Stimulated activated CD8-positive, alpha-beta memory T cell treated with anti-CD3 and anti-CD28 coated beads, Interleukin-7, amount 100 ng/mL, for 1 hour (primary cell): ENCODE data around the gene RPS6KA1.

Experiments used
- DNase-seq, 2 donors: peaks; one replicate each; pipeline ENCODE4 v3.0.0-alpha.2; 2020; ENCODE audit warnings: low read depth in 2 of 2

Gene RPS6KA1

DNA sequence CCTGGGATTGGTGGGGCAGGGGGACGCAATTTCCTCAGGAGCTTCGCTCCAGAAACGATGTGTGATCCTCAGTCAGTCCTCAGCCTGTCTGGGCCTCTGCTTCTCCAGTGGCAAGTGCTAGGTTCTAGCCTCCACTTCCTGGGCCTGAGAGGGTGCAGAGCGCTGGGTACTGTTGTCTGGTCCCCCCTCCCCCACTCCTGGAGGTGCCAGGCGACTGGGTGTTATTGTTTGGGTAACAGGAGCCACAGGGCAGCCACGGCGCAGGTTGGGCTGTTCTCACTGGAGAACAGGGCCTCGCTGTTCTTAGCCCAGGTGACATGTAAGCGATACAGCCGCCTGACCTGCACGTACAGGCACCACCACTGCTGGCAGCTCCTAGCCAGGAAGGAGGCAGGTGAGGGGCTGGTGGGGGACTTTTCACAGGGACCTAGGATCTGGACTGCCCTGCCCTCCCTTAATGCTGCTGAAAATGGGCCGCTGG, 2.1 kb downstream of the RPS6KA1 start:
- DNase-seq: no peak

DNA sequence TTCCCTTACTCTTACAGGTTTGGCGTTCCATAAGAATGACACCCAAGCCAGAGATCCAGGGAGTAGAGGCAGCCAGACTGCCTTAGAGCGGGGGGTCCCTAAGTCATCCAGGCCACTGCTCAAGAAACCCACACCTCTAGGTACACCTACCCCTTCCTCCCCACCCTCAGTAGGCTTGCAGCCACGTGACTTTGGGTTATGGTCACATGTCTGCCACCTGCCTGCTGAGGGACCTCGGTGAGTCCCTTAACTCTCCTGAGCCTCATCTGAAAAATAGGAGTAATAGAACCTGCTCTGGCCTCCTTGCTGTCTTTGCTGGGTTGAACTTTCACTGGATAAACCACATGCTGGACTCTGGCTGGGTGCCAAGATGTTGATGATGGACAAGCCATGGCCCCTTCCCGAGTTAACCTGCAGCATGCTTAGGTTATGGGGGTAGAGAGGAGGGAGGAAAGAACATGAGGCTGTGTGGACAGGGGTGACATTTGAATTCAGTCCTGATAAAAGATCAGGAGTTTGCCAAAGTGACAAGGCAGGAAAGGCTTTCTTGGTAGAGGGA, 4.5 kb downstream of the RPS6KA1 start:
- DNase-seq: no peak

DNA sequence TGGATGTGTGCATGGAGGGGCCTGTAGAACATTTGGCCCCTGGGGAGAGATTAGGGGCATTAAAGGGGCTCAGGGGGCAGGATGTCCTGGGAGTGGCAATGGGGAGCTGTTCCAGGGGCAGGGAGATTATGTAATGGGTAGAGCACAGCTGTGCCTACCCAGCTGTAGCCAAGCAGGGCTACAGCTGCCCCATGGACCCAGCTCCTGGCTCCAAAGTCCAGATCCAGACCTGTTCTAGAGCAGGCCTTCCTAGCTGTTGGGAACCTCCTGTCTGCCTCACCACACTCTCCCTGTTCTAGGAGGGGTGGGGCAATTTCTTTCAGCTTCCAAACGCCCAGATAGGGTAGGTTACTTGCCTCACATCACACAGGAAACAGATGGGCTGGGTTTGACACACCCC, 5.6 kb downstream of the RPS6KA1 start:
- DNase-seq: no peak

DNA sequence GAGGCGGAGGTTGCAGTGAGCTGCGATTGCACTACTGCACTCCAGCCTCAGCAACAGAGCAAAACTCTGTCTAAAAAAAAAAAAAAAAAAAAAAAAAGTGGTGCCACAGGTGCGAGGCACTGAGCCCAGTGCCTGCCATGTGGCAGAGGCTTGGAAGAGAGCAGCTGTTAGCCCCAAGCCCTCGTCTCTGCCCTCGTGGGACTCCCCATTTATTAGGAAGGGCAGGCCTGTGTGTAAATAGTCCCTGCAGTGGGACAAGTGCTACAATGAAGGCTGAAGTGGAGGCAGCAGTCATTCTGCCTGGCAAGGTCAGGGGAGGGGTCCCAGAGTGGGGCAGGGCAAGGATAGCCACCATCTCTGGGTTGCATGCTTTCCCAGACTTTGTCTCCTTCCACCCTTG, 6.5 kb downstream of the RPS6KA1 start:
- DNase-seq: no peak

DNA sequence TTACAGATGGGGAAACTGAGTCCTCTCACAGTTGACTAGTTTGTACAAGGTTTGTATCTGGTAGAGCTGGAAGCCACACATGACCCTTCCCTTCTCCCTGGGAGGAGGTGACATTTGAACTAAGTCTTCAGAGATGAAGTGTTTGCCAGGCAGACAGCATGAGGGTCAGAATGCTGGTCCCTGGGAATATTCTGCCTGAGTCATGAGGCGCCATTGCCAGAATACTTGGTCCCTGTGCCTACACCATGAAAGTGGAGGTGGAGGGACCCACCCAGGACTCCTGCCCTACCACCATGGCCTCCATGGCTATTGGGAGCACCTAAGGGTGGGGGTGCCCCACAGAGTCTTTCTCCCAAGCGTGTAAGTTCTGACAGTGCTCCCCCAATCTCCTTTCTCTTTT, 7.0 kb downstream of the RPS6KA1 start:
- no peak for DNase-seq

DNA sequence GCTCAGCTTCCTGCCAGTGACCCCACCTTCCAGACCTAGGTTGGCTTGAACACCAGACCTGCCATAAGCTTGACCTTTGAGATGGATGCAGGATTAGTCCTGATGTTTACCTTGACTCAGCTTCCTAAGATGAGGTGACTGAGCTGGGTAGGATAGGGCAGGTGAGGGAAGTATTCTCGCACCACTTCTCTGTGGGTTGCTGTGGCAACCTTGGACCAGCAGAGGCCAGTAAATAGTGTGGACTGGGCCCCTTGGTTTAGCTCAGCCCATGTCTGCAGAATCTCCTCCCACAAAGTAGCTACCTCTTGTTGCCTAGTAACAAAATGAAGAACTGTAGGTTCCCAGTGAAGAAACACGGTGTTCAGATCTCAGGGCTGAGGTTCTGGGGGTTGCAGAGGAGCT, 8.4 kb downstream of the RPS6KA1 start:
- no peak for DNase-seq

DNA sequence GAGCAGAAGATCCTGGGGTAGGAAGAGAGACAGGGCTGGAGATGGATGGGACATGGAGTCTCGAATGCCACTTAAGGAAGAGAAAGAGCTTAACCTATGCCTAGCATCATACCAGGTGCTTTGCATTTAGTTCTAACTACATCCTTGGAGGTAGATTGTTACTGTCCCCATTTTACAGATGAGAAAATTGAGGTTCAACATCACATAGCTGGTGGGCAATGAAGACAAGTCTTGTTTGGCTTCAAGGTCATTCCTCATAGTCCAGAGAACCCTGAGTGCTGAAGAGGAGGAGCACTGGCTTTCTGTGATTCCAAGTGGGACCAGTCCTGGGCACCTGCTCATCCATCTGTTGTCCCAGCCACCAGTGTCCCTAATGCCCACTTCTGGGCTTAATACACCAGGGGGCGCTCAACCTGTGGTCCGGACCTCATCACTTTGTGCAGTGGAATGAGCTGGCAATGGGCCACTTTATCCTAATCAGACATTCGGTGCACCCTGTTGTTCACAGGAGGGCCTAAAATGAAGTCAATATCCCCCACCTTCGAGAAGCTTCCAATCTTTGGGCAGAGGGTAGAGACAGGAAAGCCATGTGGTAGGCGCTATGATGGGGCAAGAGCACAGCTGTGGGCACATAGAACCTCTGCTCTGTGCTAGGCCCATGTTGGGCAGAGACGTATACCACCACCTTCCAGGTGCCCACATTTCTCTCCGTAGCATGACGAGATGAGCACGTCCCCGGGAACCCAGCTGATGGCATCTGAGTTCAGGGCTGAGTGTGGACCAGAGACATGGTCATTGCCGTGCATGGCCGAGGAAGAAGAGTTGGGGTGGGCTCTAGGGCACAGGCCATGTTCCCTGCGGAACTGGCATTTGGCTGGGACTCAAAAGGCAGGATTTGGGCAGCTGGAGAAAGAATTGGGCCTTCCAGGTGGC, 9.2 kb downstream of the RPS6KA1 start:
- DNase-seq: no peak

DNA sequence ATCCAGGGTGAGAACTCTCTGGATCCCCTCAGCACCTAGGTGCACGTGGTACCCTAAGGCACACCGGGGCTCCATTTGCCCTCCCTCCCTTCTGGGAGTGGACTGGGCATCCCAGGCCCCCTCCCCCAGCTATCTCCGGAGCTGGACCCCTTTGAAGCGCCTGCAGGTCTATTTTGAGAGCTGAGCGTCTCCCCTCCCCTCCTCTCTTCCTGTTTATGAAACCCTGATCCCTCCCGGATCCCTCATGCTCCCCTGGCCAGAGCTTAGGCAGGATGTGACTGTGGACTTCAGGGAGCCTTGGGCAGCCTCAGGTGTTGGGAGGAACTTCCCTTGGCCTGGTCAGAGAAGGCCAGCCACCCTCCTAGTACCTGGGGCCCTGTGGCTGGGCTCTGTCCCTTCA, 10.2 kb downstream of the RPS6KA1 start:
- DNase-seq: no peak

DNA sequence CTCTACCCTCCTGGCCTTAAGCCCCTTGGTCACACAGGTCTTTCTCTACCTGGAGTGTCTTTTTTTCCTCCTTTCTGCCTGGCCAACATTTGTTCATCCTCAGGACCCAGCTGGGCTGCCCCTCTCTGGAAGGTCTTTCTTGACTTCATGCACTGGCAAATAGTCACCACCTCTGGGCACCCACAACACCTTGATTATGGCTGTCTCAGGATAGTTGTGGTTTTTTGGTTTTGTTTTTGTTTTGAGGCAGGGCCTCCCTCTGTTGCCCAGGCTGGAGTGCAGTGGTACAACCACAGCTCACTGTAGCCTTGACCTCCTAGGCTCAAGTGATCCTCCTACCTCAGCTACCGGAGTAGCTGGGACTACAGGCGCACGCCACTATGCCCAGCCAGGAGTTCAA, 10.8 kb downstream of the RPS6KA1 start:
- no peak for DNase-seq

DNA sequence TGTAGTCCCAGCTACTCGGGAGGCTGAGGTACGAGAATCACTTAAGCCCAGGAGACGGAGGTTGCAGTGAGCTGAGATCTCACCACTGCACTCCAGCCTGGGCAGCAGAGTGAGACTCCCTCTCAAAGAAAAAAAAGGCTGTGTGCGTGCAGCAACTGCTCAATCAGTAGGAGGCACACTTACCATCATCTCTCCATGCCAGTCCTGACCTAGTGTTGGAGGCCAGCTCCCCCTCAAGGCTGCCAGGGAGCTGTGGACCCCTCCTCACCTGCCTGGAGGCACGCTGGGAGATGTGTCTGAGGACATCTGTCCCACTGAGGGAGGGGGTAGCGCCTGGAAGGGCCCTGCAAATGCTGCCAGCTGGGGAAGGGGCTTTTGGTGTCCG, 11.9 kb downstream of the RPS6KA1 start:
- DNase-seq: no peak

DNA sequence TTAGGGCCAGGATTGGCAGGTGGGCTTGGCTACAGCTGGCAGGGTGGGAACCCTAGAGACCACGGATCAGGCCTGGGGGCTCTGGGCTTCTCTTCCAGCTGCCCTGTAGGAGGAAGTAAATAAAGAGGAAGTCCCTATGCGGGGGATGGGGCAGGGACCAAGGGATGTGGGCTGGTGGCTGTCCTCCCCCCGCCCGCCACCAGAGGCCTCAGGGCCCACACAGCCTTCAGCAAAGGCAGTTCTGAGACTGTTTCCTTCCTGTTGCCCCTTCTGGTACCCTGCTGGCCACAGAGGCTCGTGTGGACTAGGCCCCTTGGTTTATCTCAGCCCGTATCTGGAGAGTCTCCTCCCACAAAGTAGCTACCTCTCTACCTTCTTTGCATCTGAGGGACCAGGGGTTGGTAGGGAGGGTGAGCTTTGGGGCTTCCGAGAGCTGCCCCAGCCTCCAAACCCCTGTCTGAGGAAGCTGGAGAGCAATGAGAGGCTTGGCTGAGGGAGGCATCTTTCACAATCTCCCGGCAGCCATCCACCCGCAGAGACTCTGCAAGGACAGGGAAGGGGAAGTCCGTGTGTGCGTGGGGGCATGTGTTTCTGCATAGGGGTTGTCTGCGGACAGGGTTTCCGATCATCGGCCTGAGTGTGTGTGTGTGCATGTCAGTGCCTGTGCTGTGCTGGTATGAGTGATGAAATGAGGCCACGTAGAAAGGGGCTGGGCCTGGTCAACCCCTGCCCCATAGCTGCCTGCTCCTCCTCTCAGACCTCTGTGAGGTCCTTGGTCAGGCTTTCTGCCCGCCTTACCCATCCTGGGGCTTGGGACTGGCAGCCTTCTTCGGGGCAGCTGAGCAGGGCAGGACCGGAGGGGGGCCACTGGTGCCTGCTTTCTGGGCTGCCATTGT, 12.5 kb downstream of the RPS6KA1 start:
- peak; percentile 36 to 45 for DNase-seq

DNA sequence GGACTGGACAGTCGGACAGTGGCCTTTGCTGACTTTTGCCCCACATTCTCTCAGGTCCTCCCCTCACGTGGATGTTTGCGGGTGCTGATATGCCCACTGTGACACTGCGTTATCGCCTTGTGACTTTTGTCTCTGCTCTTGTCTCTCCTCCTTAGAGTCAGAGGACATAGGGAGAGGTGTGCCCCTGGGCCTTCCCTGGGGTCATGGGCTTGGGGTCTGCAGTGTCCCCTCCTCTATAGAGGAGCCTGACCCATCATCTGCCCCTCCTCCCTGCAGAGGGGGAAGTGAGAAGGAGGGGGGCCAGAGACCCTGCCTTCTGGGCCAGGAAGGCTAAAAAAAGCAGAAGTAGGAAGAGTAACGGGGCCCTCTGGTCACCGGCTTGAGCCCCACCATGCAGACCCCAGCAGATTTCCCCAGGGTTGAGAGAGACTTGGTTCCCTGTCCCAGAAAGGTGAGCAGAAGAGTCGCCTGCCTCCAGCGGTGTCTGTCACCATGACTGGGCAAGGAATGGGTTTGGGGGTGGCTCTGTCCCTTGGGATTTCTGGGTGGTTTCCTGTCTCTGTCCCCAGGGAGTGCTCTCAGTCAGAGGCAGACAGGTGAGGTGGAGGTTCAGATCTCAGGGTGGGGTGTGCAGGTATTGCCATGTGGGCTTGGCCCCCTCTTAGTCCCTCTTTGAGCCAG, 13.3 kb downstream of the RPS6KA1 start:
- DNase-seq: no peak

DNA sequence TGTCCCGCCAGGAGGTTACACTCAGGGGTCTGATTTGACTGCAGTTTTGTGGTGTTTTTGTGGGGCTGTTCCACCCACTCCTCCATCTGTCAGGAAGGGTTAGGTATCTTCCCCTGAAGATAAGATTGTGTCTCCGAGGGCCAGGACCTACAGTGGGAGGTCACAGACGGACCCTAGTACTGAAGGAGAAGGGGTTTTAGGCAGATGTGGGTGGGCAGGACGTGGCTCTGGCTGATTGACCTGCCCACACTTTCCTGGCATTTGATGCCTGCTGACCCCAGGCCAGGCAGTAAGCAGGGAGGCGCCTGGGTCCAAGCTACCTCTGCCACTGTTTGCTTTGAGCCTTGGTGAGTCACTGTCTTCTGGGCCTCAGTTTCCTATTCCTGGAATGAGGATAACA, 13.9 kb downstream of the RPS6KA1 start:
- no peak for DNase-seq

DNA sequence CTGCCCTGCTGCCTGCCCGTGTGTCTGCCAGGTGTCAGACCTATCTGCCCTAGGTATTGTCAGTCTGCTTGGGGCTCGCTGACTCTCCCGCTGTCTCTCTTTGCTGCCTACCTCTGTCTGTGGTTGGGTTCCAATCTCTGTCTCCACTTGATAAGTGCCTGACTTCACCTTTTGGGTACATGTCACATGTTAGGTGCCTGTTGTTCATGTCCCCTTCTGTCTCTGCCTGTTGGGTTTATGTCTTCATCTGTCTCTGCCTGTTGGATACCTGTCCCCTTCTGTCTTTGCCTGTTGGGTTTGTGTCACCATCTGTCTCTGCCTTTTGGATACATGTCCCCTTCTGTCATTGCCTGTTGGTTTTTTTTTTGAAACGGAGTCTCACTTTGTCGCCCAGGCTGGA, 14.6 kb downstream of the RPS6KA1 start:
- DNase-seq: no peak

DNA sequence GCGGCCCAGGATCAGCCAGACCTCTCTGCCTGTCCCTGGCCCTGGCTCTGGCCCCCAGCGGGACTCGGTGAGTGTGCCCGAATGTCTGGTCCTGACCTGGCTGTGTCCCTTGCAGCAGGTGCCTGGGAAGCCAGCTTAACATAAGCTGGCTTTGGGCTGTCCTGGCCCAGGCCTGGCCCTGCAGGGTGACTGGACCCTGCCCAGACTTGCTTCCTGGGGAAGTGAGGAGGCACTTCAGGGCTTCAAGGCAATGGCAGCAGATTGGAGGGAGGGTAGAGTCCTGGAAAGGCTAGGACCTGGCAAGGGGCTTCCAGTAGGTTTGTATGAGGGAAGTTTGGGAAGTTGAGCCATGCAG, 16.4 kb downstream of the RPS6KA1 start:
- no peak for DNase-seq

DNA sequence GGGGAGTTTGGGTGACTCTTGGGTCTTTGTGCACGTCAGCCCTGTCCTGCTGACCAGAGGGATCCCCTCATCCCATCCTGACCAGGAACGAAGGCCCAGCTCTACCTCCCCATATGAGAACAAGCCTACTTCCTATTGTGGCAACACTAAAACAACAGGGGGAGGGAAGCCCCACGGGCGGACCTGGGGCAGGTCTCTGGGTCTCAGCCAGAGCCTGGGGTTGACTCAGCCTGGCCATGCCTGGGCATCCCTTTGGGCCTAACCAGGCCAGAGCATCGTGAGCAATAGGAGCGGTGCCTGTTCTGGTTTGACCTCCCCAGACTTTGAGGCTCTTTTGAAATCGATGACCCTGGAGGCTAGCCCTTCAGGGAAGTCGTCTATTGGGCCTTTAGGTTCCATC, 16.8 kb downstream of the RPS6KA1 start:
- DNase-seq: no peak

DNA sequence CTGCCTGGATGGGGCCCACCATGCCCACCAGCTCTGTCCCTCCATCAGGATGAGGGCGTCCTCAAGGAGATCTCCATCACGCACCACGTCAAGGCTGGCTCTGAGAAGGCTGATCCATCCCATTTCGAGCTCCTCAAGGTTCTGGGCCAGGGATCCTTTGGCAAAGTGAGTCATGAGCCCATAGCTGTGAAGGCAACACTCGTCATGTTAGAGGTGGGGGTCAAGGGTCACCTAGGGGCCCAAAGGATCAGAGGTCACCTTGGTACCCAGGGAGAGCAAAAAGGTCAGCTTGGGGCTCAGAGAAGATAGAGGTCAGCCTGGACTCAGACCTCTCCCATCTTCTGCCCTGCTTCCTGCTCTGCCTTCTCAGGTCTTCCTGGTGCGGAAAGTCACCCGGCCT, 17.3 kb downstream of the RPS6KA1 start:
- DNase-seq: no peak

DNA sequence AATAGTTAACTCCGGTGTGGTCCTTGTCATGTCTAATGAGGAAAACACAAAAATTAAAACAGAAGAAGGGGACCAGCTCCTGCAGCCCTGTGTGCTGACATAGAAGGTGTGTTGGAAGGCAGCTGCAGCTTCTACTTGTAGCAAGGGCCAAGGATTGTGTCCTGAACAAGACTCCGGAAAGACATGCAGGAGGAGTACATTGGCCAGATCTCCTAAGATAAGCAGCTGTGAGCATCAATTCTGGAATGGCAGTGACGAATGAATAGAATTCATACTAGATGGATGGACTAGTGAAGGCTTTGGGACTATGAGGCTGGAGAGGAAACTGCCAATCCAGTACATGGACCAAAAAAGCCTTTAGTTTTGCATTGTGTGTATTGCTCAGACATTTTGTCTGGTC, 19.3 kb downstream of the RPS6KA1 start:
- no peak for DNase-seq

DNA sequence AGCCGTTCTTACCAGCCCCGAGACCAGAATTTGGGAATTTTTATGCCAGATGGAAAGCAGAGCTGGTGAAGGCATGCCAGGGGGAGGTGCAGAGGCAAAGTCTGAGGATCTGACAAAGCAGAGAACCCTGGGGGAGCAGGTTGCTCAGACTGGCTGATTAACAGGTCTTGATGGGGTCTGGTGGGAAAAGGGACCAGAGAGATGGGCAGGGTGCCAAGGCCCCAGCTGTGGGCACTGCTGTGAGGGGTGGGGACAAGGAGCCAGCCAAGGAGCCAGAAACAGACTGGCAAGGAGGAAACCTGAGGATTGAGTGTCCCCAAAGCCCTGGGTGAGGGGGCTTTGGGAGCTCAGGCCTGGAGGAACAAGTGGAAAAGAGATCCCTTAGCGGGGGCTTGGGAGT, 21.4 kb downstream of the RPS6KA1 start:
- no peak for DNase-seq

DNA sequence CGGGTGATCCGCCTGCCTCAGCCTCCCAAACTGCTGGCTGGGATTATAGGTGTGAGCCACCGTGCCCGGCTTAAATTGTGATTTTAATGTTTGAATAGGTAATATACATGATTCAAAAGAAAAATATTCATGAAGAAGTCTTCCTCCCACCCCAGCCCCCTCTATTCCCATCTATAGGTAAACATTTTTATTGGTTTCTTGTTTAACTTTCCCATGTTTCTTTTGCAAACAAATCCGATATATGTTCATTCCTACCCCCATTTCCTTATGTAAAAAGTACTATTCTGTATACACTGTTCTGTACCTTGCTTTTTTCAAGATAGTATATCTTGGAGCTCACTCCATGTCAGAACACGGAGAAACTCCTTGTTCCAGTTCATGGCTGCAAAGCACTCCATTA, 23.2 kb downstream of the RPS6KA1 start:
- DNase-seq: no peak

DNA sequence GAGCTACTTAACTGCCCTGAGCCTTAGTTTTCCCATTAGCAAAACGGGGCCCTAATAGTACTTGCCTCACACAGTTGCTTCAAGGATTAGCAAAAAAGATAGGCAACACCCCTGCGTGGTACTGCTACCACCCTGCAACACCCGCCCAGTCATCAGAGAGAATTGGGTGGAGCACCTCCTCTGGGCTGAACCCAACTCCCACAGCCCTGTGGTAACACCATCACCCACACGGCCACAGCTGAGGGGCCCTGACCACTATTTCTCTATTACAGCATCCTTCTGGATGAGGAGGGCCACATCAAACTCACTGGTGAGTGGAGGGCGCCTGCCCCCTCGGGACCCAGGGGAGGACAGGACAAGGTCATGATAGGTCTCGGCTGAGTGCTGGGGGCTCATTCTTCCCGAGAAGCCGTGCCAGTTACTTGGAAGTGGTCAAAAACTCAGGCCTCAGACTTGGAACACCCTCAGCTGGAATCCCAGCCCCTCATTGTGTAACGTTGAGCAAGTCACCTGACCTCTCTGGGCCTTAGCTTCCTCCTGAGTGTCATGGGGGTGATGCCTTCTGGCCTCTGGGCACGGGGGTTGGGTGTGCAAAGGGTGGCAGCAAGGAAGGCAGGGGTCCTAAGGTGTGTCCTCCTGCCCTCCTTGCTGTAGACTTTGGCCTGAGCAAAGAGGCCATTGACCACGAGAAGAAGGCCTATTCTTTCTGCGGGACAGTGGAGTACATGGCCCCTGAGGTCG, 24.6 kb downstream of the RPS6KA1 start:
- DNase-seq: no peak
